Vagina (tissue), 2 donors: ENCODE results near the gene ZNF785.

Source experiments
- CTCF ChIP-seq, 3 experiments: fragments of 450-650 bp in 2 of 3; fragments of 200-600 bp in 1 of 3; sonication (generic) in 1 of 3; IDR thresholded peaks; one replicate each; pipeline ENCODE4 v1.5.1; 2017 to 2019; ENCODE audit warnings: antibody characterized with exemption in 3 of 3, mild to moderate bottlenecking in 2 of 3, moderate library complexity in 2 of 3
- POLR2AphosphoS5 ChIP-seq, 2 donors: sonication (generic); formaldehyde crosslinking; IDR thresholded peaks; one replicate each; pipeline ENCODE4 v1.9.0; 2017; ENCODE audit warnings: antibody characterized with exemption in 2 of 2, mild to moderate bottlenecking in 2 of 2, low read depth in 1 of 2; ENCODE audit not compliant: insufficient read depth in 1 of 2

GRCh38 chr16:30567160-30567990, 18.1 kb downstream of the ZNF785 start:
- TF ChIP-seq POLR2AphosphoS5 (IDR thresholded peaks at IDR 0.05; ENCODE audit: insufficient read depth in 1 of 2, low read depth in 1 of 2) (no peak), CTCF (IDR thresholded peaks at IDR 0.05) (no peak)
